Urinary bladder (tissue), 4 donors: ENCODE data around the gene NECTIN1. TPM values are rescaled to one million over a fixed set of nuclear protein-coding genes. Genes with fewer than 3 reads are reported as not detected.
A peak's percentile ranks its signal among the peaks of the same experiment; 100 is the strongest.

Experiments used
- DNase-seq: peaks from one replicate; pipeline ENCODE4 v3.0.0-alpha.2; 2015; ENCODE audit errors: extremely low spot score
- H3K27ac ChIP-seq: one replicate; pipeline ENCODE4 v1.5.1; 2013; ENCODE audit warnings: low read depth, mild to moderate bottlenecking, moderate library complexity
- H3K36me3 ChIP-seq: one replicate; pipeline ENCODE4 v1.6.1; 2013; ENCODE audit warnings: mild to moderate bottlenecking, moderate library complexity; ENCODE audit not compliant: insufficient read depth
- H3K4me1 ChIP-seq: one replicate; pipeline ENCODE4 v1.6.1; 2013; ENCODE audit warnings: mild to moderate bottlenecking, moderate library complexity; ENCODE audit not compliant: insufficient read depth
- H3K4me3 ChIP-seq: one replicate; pipeline ENCODE4 v1.5.1; 2013; ENCODE audit warnings: low read depth, low read length
- WGBS: extraction: QIAGEN DNeasy Blood & Tissue Kit; methylation state at CpG from one replicate; pipeline ENCODE4 v1.1.7; 2013; 5-methylcytosine and 5-hydroxymethylcytosine counted together
- polyA plus RNA-seq: library from polyadenylated mRNA; stranded (reverse); fragments of 200-250 nt; gene quantifications from one replicate; pipeline ENCODE4 v1.2.3, GENCODE V29; 2013
- total RNA-seq: library from RNA; depleted of rRNA; stranded (reverse); fragments of >200 nt; gene quantifications from one replicate; pipeline ENCODE4 v1.2.3, GENCODE V29; 2014
- donor health status: healthy with polysubstance abuse.
- donor health status: healthy.

Gene NECTIN1
- total and polyA plus RNA-seq, 2 donors: 17.6 to 18.1 TPM

DNA sequence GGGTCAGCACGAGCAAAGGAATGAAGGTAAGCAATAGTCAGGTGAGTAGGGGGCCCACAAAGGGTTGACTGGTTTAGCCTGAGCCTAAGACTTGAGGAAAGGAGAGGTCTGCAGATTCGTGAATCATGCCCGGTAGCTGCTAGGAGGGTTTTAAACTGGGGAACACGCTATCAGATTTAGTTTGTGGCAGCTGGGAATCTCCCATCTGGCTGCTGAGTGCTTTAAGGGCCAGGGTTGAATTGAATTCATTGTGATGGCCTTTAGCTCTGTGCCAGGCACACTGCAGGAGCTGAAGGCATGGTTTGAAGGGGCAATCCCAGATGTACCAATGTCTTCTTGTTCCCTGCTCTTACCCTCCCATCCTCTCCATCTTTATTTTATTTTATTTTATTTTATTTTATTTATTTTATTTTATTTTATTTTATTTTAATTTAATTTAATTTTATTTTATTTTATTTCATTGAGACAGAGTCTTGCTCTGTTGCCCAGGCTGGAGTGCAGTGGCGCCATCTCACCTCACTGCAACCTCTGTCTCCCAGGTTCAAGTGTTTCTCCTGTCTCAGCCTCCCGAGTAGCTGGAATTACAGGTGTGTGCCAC, 1.9 kb upstream of the NECTIN1 start:
- 83% methylated on average over 6 of the region's 6 CpGs for WGBS
- Histone ChIP-seq H3K4me1 (no peaks in the 10 kb centered on the region), H3K36me3 (no peaks in the 10 kb centered on the region), H3K27ac (no peak overlapping the region), H3K4me3 (no peak overlapping the region)
- no peak for DNase-seq

DNA sequence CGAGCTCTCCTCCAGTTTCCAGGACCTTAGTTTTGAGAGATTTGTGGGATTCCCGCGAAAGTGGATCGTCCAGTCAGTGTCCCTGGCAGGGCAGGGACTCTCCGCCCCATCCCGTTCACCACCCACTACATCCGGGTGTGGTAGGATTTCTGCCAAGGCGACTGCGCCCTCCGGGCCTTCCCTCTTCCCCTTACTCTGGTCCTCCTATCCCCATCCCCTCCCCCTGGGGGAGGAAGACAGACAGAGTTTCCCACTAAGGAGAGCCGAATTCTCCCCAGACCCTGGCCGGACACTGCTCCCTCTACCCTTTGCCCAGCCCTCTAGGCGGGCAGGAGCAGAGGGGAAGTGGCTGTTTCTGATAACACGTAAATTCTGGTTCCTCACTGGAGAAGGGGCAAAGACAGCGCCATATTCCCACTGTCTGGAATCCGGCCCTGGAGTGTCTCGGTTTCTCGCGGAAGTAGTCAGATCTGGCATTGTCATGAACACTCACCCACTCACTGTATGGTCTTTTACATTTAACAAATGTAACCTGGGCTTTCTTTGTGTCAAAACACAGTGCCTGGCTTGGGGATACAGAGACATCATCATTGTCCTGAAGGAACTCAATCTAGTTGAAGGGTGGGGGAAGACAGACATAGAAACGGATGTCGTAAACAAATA, 1.1 kb upstream of the NECTIN1 start:
- DNase-seq: no peak
- 15% methylated on average over 21 of the region's 21 CpGs for WGBS
- Histone ChIP-seq H3K4me3 (peak overlapping the region; percentile 80), H3K36me3 (no peaks in the 10 kb centered on the region), H3K4me1 (no peaks in the 10 kb centered on the region), H3K27ac (peak overlapping the region; percentile 55)

DNA sequence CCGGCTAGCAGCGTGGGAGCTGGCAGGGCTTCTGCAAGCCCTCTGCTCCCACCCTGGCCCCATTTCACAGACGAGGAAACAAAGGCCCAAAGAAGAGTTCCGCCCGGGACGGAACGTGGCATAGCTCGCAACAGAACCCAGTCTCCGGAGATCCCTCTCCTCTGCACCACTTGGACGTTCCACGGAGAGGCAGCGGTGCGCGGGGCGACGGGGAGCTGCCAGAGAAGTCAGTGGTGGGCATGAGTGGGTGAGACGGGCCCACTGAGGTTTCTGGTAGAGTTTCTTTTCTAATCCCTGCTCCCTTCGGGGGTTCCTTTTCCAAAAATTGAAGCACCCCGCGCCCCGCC, 554 bp upstream of the NECTIN1 start:
- no peak overlapping the region for H3K27ac ChIP-seq
- H3K4me3 ChIP-seq: peak overlapping the region; percentile 80
- H3K36me3 ChIP-seq: no peaks in the 10 kb centered on the region
- DNase-seq: no peak
- H3K4me1 ChIP-seq: no peaks in the 10 kb centered on the region
- WGBS: 1% methylated on average over 21 of the region's 21 CpGs

DNA sequence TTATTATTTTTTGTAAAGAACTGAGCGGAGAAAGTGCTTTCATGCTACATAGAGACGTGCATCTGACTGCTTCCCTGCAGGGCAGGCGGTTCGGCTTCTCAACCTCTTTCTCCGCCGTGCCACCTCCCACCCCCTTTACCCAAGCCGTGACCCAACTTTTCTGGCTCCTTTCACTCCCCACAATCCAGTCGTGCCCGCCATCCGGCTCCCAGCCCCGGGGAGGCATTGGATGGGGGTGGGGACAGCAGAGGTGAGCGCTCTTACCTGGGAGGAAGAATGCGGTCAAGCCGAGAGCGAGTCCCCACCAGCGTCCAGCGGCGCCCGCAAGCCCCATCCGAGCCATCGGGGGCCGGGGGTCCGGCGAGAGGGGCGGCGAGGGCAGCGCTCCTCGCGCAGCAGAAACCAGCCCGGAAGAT, 781 bp downstream of the NECTIN1 start:
- H3K4me1 ChIP-seq: no peaks in the 10 kb centered on the region
- H3K36me3 ChIP-seq: no peaks in the 10 kb centered on the region
- WGBS: under 1% methylated on average over 30 of the region's 30 CpGs
- no peak for DNase-seq
- peak overlapping the region; percentile 70 for H3K27ac ChIP-seq
- peak overlapping the region; percentile 80 for H3K4me3 ChIP-seq

DNA sequence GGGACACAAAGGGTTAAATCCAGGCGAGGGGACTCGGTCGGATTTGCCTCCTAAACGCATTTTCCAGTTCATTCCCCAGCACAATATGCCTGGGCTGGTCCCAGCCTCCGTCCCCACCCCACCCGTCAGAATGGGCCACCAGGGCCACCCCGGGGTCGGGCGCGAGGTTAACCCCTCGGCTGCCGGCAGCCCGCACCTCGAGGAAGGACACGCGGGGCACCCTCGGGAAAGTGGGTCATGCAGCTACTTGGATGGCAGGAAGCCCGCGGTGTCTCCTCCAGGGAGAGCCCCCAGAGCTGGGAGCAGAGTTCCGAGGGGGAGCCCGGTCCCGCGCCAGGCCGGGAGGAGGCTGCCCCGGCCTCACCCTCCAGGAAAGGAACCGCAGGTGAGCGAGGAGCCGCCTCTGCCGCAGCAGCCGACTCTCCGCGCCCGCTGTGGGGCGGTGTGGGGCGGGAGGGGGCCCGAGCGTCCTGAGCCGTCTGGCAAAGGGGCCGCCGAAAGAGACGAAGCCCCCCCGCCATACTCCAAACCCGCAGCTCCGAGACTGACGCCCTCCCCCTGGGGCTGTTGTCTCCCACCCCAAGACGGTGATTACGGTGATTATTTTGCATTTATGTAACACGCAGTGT, 1.4 kb downstream of the NECTIN1 start:
- Histone ChIP-seq H3K4me1 (no peaks in the 10 kb centered on the region), H3K27ac (peak overlapping the region; percentile 70), H3K36me3 (no peaks in the 10 kb centered on the region), H3K4me3 (peak overlapping the region; percentile 80)
- DNase-seq: no peak
- under 1% methylated on average over 48 of the region's 48 CpGs for whole genome bisulfite sequencing

DNA sequence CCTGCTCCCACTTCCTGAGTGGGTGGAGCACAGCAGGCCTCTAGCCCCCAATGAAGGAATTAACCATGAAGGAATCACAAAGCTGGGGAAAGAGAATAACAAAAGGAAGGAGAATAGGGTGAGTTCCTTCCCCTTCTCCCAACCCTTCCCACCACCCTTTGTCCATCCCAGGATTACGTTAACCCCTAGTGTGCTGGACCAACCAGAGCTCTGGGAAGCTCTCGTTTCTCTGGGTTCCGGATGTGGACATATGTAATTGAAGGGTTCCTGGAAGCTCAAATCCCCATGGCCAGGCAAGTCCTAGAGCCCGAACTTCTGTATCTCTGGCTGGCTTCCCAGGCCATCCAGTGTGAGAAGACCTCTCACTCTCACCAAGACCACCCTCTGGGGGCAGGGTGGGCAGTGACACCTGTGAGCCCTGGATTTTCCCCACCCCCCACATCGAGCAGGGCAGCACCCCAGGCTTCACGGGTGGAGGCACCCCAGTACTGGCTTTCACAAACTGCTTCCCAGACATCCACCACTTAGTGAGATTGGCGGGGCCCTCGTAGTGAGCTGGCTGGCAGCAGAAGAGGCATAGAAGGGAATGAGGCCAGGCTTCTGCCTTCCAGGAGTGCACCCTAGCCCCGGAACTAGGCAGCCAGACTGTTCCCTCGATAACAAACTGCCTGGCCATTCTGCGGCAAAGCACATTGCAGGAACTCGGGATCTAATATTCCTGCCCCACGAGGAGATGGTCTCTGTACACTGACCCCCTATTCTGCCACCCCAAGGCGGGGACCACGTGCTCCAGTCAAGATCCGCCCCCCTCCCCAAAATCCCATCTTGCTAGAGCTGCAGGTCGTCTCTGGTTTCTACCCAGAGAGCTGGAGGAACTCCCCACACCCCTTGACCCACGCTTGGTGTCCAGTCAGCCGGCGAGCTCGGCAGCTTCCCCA, 2.1 kb downstream of the NECTIN1 start:
- no peaks in the 10 kb centered on the region for H3K36me3 ChIP-seq
- 22% methylated on average over 21 of the region's 21 CpGs for WGBS
- DNase-seq: no peak
- peak overlapping the region; percentile 80 for H3K4me3 ChIP-seq
- H3K27ac ChIP-seq: peak overlapping the region; percentile 70
- H3K4me1 ChIP-seq: no peaks in the 10 kb centered on the region

DNA sequence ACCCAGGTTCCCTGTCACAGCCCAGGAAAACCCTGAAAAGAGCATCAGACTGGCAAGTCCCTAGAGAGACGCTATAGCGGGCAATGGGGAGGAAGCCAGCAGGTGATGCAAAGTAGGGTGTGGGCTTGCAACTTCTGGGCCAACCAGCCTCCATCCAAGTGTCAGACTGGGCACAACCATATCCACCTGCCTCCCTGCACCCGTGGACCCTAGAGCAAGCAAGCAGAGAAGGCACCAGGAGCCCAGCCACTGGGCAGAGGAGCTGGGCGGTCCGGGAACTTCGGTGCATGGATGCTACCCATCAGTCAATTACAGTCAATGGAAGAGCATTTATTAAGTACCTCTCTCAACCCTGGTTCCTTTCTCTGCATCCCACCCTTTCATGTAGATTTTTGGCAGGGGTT, 2.8 kb downstream of the NECTIN1 start:
- no peak overlapping the region for H3K27ac ChIP-seq
- 83% methylated on average over 6 of the region's 6 CpGs for whole genome bisulfite sequencing
- no peak overlapping the region for H3K4me3 ChIP-seq
- DNase-seq: no peak
- H3K4me1 ChIP-seq: no peaks in the 10 kb centered on the region
- H3K36me3 ChIP-seq: no peaks in the 10 kb centered on the region

DNA sequence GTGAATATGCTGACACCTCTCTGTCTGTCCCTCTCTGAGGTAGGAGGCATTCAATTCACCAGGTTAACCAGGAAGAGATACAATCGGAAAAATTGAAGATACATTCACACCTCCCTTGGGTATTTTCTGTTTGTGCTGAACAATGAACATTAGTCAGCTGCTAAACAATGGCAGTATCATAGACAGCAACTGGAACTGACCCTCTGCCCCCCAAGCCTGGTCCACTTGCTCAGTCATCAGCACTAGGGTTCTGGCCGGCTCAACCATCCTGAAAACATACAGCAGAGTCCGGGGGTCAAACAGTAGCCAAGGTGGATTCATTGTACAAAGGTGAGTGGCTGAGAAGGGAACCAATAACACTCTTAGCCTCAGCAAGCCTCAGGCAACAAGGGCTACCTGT, 4.0 kb downstream of the NECTIN1 start:
- Histone ChIP-seq H3K36me3 (no peaks in the 10 kb centered on the region), H3K27ac (no peak overlapping the region), H3K4me1 (no peaks in the 10 kb centered on the region), H3K4me3 (no peak overlapping the region)
- no peak for DNase-seq
- 85% methylated on average over 3 of the region's 3 CpGs for WGBS

DNA sequence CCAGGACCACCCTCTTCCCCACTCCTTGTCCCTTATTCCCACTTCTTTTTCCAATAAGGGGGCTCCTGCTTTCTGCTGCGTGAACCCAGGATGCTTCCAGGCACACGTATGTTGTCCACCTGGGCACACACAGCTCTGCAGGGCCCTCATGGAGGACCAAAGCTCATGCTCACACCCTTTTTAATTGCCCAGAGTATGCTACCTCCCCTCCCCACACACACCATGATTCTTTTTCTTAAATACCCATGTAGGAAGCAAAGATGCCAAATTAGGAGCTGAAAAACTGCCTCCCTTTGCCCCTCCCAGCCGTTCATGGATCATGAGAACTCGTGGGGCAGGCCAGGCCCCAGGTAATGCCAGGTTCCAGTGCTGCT, 5.1 kb downstream of the NECTIN1 start:
- Histone ChIP-seq H3K4me1 (no peaks in the 10 kb centered on the region), H3K4me3 (no peak overlapping the region), H3K36me3 (no peaks in the 10 kb centered on the region), H3K27ac (no peak overlapping the region)
- 87% methylated on average over 4 of the region's 4 CpGs for WGBS
- no peak for DNase-seq

DNA sequence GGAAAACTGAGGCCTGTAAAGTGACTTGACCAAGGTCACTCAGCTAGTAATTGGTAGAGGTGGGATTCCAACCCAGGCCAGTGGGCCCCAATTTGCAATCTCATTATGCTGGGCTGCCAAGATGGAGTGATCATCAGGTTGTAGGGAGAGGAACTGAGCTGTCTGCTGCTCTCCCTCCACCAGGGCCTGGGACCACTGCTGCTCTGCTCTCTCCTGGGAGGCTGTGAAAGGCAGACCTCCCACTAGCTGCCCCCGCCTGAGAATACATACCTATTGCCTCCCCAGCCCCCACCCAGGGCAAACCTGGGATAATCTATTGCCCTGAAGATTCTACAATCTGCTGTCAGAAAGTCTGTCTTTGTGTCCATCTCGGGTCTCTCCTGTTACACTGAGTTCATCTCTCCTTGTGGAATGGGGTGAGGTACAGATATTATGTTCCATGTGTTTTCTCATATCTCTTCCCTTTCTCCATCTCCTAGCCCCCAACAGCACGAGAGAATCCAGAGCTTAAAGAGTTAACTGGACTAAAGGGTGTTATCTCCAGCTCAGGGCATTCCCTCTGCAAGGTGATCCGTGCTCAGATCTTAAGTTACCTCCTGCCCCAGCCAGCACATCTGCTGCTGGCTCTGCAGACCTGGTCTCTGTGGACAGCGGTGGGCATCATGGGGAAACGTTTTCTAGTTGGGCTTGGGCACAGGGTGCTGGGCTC, 5.6 kb downstream of the NECTIN1 start:
- H3K4me1 ChIP-seq: no peaks in the 10 kb centered on the region
- DNase-seq: no peak
- H3K27ac ChIP-seq: no peak overlapping the region
- H3K36me3 ChIP-seq: no peaks in the 10 kb centered on the region
- H3K4me3 ChIP-seq: no peak overlapping the region
- WGBS: 71% methylated on average over 6 of the region's 6 CpGs

DNA sequence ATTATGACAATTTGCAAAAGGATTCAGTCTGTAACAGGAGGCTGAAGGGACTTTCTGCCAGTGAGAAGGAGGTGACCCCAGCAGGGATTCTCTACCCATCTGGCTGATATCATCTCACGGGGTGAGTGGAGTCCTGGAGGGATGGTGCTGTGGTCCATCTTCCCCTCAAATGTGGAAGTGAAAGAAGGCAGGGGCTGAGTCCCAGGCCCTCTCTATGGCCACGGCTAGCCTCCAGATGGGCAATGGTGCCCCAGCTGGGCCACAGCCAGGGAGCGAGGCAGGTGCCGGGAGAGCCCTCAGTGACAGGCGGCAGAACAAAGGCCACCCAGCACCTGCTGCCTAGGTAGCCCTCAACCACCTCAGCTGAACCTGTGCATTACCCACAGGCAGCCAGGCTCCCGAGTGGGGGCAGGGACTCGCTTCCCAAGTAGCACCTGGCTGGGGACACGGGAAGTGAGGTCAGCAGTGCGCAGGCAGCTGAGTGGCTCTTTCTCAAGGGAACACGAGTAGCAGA, 6.7 kb downstream of the NECTIN1 start:
- no peaks in the 10 kb centered on the region for H3K36me3 ChIP-seq
- H3K4me3 ChIP-seq: no peak overlapping the region
- no peak for DNase-seq
- H3K4me1 ChIP-seq: no peaks in the 10 kb centered on the region
- no peak overlapping the region for H3K27ac ChIP-seq
- WGBS: 91% methylated on average over 10 of the region's 10 CpGs

DNA sequence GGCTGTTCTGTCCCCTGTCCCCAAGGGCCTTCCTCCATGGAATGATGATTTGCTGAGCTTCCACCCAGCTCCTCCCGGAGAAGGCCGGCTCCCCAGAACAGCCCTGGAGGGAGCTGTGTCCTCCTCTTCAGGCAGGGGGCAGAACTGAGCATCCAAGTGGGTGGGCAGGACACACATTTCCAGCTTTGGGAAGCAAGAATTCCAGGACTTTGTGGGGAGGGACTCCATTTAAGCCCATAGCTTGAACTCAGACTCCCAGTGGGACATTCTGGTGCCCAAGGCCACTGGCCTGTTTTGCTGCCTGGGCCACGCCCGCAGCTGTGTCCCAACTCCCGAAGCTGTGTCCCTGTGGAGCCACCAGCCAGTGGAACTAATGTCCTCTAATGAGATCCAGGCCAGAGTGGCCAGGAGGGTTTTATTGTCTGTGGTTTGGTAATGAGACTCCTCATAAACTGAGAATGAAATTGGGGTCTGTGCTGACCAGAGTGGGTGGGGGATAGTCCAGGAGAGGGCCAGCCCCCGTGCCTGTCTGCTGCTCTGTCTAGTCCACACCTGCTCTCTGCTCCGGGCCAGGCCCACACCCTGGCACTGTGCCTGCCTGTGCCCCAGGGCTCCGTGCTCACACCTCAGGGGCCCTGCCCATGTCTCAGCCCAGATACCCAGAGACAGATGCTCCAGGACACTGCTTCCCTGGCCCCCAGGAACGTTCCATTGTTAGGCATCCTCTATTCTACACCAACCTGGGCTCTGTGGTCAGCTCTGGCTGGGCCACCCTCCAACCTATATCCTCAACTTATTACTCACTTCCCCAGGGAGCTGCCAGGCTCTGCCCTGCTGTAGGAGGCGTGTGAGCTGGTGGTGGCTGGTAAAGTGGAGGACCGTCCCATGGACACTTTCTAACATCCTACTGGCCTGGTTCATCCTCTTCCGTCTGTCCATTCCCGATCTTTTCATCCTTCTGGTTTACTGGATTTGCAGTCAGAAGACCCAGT, 7.6 kb downstream of the NECTIN1 start:
- H3K4me3 ChIP-seq: no peak overlapping the region
- H3K36me3 ChIP-seq: no peaks in the 10 kb centered on the region
- H3K4me1 ChIP-seq: no peaks in the 10 kb centered on the region
- H3K27ac ChIP-seq: no peak overlapping the region
- WGBS: 76% methylated on average over 13 of the region's 13 CpGs
- no peak for DNase-seq
